Activated CD8-positive, alpha-beta memory T cell treated with anti-CD3 and anti-CD28 coated beads, Interleukin-2, amount 50 U/mL, for 24 hours (primary cell): Measurements from ENCODE around the gene PTPRU.

Source experiments
- DNase-seq: peaks from one replicate; pipeline ENCODE4 v3.0.0-alpha.2; 2020; ENCODE audit errors: extremely low read depth

The PTPRU gene

DNA sequence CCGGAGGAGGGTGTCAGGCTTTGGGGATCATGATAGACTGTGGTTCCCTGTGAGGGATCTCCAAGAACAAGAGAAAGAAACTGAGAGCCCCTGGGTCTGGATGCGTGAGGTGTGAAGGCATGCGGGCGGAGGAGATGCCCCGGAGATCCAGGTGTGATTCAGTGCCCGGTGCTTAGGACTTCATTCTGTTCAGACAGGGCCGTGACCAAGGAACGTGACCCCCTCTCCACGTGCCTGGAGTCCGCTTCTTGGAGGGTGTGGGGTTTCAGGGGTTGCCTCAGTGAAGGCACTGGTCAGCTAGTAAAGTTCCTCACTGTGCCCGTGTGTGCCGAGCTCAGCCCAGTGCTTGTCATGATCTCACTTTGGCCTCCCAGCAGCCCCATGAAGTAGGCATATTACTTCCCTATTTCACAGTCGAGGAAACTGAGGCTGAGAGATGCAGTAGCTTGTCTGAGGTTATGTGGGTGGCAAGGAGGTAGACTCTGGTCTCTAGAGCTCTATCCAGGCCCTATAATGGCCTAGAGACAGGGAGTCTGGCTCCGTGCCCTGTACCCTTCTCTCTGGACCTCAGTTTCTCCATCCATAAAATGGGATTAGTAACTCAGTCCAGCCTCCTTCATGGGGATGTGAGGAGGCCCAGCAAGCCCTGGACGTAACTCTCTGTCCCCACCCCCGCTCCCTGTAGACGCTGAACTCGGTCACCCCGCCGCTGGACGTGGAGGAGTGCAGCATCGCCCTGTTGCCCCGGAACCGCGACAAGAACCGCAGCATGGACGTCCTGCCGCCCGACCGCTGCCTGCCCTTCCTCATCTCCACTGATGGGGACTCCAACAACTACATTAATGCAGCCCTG is 81.0 kb downstream of the PTPRU start:
- no peak for DNase-seq

DNA sequence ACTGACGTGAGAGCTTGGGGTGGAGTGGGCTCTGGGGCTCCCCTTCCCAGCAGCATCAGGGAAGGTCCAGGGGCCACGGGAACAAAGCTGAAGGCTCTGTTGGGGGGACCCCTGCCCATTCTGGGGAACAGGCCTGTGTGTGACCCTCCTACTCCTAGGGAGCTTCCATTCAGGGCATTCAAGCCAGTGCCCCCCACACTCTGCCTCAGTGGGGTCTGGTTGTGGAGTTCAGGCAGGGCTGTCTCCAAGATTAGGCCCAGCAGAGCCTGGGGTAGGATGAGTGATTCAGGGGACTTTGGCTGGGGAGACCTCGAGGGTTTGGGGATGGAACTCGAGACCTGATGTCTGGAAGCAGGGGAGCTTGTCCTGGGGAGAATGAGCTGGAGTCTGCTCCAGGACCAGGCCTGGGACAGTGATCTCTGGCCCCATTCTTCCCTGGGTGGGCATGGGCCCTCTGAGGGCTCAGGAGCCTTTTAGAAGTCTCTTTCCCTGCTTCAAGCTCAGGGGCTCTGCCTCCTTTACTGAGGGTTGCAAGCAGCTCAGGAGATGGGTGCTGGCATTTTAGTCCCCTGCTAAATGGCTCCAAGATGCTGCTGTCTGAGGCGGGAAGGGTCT is 81.7 kb downstream of the PTPRU start:
- DNase-seq = no peak

DNA sequence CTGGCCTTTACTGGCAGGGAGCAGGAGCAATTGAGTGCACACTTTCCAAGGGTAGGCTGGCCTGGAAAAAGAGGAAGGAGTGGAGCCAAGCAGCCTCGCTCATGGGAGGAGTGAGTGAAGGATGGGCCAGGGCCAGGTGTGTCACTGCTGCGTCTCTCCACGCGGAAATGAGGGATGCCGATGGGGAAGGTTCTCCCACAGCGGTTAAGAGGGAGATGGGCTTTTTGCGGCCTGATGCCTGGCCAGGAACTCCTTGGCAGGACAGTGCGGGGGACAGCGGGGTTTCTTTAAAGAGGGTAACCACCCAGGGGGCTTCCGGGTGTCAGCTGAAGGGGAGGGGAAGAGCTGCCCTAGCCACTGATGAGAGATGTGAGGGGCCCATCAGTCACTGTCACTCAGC is 82.4 kb downstream of the PTPRU start:
- DNase-seq = no peak

GRCh38 chr1:29319300-29320110 is 83.2 kb downstream of the PTPRU start:
- DNase-seq = no peak

GRCh38 chr1:29320156-29320940 is 84.0 kb downstream of the PTPRU start:
- no peak for DNase-seq

DNA sequence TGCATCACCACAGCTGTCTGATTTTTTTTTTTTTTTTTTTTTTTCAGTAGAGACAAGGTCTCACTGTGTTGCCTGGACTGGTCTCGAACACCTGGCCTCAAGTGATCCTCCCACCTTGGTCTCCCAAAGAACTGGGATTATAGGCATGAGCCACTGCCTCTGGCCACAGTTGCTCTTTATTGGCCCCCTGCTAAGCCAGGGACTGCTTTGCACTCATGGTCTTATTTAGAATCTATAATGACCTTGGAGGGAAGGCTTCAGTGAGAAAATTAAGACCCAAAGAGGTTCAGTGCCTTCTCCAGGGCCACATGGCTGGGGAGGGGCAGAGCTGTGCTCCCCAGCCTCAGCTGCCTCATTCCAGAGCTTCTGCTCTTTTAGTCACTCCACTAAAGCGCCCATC is 84.9 kb downstream of the PTPRU start:
- no peak for DNase-seq

GRCh38 chr1:29322147-29322694 is 85.9 kb downstream of the PTPRU start:
- no peak for DNase-seq

DNA sequence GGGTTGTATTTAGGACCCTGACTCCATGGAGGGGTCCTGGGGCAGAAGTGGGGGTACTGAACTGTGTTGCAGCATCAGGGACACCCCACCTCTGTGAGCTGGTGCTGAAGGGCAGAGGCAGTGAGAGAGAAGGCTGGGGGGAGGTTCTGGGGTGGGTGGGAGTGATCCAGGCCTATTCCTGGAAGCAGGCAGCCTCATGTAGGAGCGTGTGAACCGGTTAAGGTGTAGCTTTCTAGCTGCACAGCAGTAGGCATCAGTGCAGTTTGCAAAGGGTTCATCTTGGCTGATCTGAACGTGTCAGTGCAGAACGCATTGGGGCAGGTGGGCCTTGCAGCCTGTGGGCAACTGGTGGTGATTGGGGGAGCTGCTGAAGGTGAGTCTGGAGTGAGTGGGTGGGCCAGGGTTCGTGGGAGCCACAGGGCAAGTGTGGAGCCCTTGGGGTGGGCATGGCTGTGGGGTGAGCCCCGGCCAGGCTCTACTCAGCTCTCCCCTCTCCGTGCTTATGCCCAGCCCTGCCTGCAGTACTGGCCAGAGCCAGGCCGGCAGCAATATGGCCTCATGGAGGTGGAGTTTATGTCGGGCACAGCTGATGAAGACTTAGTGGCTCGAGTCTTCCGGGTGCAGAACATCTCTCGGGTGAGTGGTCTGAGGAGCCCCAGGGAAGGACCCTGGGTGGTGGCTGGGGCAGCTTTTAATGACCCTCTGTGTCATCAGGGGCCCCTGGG is 86.7 kb downstream of the PTPRU start:
- DNase-seq = no peak

DNA sequence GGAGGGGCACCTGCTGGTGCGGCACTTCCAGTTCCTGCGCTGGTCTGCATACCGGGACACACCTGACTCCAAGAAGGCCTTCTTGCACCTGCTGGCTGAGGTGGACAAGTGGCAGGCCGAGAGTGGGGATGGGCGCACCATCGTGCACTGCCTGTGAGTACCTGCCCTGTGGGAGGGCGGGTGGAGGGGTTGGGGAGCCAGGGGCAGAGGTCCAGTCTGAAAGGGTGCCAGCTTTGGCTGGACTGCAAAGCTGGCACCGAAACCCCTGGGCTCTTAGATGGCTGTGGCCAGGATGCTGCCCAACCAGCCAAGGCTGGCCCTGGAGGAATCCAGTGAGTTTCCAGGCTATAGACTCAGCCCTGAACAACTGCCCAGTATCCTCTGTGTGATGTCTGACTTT is 87.3 kb downstream of the PTPRU start:
- DNase-seq = no peak

DNA sequence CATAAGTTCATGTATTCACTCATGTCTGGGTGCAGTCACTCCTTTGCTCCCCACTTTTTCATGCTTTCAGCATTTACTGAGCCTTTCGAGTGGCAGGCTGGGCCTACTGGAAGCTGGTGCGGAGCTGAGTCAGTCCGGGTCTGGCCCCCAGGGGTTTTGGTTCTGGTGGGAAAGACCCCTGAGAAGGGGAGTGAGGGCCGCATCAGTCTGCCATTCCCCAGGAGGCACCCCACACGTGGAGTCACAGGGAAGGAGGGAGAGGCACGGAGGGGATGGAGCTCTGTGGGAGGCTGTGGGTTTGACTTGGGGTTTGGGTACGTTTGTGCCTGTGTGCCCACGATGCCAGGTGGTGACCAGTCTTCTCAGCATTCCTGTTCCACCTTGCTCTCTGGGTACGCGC is 87.9 kb downstream of the PTPRU start:
- DNase-seq = no peak

DNA sequence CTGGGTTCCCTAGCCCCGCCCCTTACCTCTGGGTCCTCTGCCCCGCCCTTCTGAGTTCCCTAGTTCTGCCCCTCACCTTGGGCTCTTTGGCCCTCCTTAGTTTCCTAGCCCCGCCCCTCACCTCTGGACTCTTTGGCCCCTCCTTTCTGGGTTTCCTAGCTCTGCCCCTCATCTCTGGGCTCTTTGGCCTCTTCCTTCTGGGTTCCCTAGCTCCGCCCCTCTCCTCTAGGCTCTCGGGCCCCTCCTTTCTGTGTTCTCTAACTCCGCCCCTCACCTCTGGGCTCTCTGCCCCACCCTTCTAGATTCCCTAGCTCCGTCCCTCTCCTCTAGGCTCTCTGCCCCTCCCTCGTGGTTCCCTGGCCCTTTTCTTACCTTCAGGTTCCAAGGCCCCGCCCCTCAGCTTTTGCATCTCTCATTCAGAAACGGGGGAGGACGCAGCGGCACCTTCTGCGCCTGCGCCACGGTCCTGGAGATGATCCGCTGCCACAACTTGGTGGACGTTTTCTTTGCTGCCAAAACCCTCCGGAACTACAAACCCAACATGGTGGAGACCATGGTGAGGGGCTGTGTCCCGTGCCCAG is 88.5 kb downstream of the PTPRU start:
- no peak for DNase-seq

DNA sequence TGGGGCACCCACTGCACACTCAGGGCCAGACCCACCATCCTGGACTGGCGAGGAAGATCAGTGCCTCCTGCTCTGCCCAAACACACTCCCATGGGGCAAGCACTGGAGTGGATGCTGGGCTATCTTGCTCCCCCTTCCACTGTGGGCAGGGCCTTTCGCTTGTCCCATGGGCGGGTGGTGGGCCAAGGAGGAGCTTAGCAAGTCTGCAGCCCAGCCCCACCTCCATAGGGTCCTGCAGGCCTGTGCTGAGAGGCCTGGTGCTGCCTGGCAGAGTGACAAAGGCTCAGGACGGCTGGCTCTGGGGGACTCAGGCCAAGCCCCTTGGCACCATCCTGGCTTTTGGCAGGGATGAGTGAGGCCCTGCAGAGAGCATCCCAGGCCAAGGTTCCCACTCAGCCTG is 89.4 kb downstream of the PTPRU start:
- no peak for DNase-seq

- no peak for DNase-seq
Measured at GRCh38 chr1:29326123-29326522, 89.8 kb downstream of the PTPRU start.

GRCh38 chr1:29327223-29327935 is 91.1 kb downstream of the PTPRU start:
- DNase-seq = no peak

DNA sequence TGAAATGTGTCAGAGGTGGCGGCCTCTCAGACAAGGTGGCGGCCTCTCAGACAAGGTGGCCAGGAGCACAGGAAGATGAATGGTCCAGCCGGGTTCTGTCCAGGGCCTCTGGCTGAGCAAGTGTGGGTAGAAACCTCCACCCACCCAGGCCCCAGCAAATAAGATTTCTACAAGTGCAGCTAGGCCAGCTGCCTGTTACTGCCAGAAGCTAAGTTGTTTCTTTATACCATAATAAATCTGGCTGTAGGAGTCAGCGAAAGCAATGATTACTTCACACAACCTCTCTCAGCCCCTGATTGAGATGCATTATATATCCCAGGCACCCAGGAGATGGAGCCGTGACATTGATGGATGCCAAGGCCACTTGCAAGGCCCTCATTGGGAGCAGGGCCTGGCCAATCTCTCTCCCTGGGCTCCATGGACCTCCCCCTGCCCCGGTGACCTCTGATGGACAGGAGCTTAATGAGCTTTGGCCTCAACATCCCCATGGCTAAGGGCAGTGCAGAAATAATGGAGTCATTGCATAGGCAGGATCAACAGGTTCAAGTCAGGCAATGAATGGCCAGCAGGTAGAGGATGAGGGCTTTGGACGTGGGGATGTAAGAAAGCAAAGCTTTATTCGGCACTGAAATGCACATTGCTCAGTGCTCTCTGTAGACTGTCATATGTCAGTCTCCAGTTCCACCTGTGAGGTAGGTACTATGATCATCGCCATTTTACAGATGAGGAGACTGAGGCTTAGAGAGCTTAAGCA is 92.9 kb downstream of the PTPRU start:
- no peak for DNase-seq

DNA sequence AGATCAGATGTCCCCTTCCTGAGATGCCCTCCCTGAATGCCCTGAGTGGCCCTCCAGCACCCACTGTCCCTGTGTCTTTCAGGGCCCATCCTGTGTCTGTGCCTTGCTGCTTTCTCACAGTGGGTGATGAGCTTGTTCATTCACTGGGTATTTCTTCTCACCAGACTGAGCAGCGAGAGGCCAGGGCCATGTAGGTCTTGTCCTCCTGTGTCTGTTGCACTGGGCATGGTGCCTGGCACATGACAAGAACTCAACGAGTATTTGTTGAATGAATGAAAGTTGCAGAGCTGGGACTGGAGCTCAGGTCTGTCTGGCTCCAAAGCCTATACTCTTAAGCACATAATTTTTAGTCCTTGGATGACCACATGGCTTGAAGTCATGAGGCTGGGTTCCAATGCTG is 93.8 kb downstream of the PTPRU start:
- no peak for DNase-seq

DNA sequence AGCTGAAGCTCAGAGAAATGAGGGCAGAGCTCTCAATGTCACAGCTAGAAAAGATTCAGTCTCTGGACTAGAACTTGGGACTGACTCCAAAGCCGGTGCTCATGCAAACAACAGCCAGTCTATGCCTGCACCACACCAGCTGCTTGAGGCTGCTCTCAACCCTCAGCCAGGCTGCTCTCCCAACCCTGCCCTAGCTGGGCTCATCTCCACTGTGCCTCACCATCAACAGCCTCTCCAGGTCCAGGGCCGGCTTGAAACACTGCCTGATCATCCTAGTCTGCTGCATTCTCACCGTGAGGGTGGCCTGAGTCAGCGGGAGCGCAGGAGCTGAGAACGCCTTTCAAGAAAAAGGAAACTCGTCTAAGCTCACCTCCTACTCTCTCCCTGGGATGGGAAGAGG is 94.5 kb downstream of the PTPRU start:
- no peak for DNase-seq

DNA sequence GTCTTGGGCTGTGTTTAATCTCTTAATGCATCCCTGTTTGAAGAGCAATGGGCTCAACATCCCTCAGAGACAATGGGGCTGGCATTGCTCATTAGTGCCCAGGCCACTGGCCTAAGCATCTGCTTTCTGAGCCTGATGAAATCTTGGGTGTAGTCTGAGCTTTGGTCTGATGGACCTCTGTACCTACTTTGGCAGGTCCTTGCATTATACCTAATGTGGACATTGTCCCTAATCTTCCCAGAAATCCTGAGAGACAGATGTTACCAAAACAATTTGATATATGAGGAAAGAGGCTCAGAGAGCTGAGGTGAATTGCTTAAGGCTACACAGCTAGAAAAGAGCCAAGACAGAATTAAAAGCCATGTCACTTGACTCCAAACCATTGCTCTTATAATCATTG is 95.0 kb downstream of the PTPRU start:
- DNase-seq = no peak

DNA sequence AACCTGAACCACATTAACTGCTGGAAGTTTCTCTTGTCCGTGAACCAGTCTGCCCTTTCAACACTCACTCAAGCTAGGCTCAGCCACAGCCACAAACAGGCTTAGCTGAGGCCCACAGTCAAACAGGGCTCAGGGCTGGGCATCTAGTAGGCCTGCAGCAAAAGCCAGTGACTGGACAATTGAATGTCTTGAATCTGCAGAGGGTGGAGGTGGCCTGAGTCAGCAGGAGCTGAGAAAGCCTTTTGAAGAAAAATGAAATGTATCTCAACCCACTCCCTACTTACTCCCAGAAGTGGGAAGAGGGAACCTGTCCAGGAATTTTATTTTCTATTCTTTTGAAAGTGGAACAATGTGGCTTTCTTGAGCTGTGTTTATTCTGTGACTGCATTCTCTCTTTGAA is 95.4 kb downstream of the PTPRU start:
- DNase-seq = no peak
